ENCODE measurements around the gene NEDD4L.

NEDD4L gene

GRCh38 chr18:58187674-58188073 lies 143.6 kb downstream of the NEDD4L start:
- no peak overlapping the region for H3K4me3 ChIP-seq (ENCODE audit: low read depth, low read length)
- TF ChIP-seq, protein P1, sequence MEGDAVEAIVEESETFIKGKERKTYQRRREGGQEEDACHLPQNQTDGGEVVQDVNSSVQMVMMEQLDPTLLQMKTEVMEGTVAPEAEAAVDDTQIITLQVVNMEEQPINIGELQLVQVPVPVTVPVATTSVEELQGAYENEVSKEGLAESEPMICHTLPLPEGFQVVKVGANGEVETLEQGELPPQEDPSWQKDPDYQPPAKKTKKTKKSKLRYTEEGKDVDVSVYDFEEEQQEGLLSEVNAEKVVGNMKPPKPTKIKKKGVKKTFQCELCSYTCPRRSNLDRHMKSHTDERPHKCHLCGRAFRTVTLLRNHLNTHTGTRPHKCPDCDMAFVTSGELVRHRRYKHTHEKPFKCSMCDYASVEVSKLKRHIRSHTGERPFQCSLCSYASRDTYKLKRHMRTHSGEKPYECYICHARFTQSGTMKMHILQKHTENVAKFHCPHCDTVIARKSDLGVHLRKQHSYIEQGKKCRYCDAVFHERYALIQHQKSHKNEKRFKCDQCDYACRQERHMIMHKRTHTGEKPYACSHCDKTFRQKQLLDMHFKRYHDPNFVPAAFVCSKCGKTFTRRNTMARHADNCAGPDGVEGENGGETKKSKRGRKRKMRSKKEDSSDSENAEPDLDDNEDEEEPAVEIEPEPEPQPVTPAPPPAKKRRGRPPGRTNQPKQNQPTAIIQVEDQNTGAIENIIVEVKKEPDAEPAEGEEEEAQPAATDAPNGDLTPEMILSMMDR (IDR thresholded peaks at IDR 0.05; ENCODE audit: borderline replicate concordance, insufficient read depth, low read depth, low read length) = no peak

- H3K4me3 ChIP-seq (ENCODE audit: low read depth, low read length) = no peak overlapping the region
- TF ChIP-seq, protein P1 (IDR thresholded peaks at IDR 0.05; ENCODE audit: borderline replicate concordance, insufficient read depth, low read depth, low read length) = no peak
Measured at GRCh38 chr18:58188996-58189395, 145.0 kb downstream of the NEDD4L start.

- TF ChIP-seq, protein P1 (IDR thresholded peaks at IDR 0.05; ENCODE audit: borderline replicate concordance, insufficient read depth, low read depth, low read length) = no peak
- no peak overlapping the region for H3K4me3 ChIP-seq (ENCODE audit: low read depth, low read length)
Measured at GRCh38 chr18:58190842-58191530, 147.0 kb downstream of the NEDD4L start.

DNA sequence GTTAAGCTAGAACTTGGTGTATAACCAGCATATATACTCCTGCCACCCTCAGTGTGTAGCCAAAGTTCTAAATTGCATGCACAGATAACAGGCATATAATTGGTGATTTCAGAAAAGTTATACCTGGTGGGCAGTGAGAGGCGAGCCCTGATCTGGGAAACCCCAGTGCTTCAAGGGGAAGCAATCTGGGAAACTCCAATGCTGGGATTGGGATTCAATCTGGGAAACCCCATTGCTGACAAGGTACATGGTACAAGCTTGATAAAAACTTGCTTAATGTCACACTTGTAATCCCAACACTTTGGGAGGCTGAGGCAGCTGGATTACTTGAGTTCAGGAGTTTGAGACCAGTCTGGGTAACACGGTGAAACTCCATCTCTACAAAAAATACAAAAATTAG lies 147.6 kb downstream of the NEDD4L start:
- no peak overlapping the region for H3K4me3 ChIP-seq (ENCODE audit: low read depth, low read length)
- TF ChIP-seq, protein P1 (IDR thresholded peaks at IDR 0.05; ENCODE audit: borderline replicate concordance, insufficient read depth, low read depth, low read length) = no peak

DNA sequence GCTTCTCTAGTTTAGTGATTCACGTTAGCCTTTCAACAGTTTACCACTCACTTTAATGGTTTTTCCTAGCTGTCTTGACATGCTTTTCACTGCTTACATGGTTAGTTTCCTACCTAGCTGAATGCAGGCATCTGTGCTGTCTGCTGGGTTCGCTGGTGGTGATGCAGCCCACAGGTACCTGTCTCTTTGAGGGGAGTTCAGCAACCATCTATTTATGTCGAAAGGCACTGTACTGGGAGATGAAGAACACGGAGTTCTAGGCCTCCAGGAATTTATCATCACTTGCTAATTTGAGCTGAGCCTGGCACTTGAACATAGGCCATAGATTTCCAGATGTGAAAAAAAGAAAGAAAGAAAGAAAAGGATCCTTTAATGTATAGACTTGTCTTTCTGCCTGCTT lies 148.5 kb downstream of the NEDD4L start:
- TF ChIP-seq, protein P1 (IDR thresholded peaks at IDR 0.05; ENCODE audit: borderline replicate concordance, insufficient read depth, low read depth, low read length) = no peak
- no peak overlapping the region for H3K4me3 ChIP-seq (ENCODE audit: low read depth, low read length)

GRCh38 chr18:58194028-58194427 lies 150.0 kb downstream of the NEDD4L start:
- H3K4me3 ChIP-seq (ENCODE audit: low read depth, low read length) = no peak overlapping the region
- TF ChIP-seq, protein P1 (IDR thresholded peaks at IDR 0.05; ENCODE audit: borderline replicate concordance, insufficient read depth, low read depth, low read length) = peak; percentile 20; the same call in 1 of the 2 replicates

DNA sequence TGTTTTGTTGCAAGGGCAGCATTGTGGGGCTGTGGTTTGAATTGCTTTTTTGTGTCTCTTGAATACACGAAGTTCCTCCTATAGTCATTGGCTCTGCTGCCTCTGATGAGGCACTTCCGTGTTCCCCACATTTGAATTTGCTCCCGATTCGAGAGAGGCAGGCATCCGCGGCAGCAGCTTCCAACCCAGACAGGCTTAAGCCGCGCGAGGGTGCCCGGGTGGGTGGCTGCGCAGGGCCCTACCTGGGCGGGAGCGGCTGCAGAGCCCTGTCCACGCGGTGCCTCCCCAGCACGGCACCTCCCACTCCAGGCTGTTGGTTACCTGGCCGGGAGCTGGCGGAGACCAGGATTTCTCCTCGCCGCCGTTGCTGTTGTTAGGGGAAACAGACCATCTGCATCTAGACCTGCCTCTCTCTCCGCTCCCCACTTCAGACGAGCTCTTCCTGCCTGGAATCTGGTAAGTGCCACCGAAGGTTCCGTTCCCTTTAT lies 151.3 kb downstream of the NEDD4L start:
- peak overlapping the region; percentile 52 for H3K4me3 ChIP-seq (ENCODE audit: low read depth, low read length)
- TF ChIP-seq, protein P1 (IDR thresholded peaks at IDR 0.05; ENCODE audit: borderline replicate concordance, insufficient read depth, low read depth, low read length) = no peak
